GM18520 (cell line): Measurements from ENCODE around the gene FSHB.
"Not testable (repeated sequence)": the region's sequence is repeated elsewhere in the genome, so short reads cannot be mapped to it uniquely, and the experiment has no call there.

Experiments
- ATAC-seq: cut with Tn5 transposase; IDR thresholded peaks from one replicate; pipeline ENCODE4 v1.9.1; 2021; ENCODE audit not compliant: unreplicated experiment

Gene FSHB

DNA sequence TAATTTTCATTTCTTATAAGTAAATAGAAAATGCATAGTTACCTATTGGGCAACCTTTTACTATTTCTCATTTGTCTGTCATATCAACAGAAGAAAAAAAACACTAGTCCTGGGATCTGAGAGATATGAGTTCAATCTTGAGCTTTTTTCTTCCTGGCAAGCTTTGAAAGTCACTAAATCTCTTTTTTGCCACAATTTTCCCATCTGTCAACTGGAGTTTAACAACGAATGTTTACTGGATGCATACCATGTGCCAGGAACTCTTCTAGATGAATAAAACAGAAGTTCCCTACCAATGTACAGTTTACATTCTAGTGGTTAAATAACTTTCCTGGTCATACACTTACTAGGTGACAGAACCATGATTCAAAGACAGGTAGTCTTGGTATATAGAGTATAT lies 31.0 kb downstream of the FSHB start:
- no peak for ATAC-seq

GRCh38 chr11:30268638-30269037 lies 37.8 kb downstream of the FSHB start:
- not testable (repeated sequence) for ATAC-seq

DNA sequence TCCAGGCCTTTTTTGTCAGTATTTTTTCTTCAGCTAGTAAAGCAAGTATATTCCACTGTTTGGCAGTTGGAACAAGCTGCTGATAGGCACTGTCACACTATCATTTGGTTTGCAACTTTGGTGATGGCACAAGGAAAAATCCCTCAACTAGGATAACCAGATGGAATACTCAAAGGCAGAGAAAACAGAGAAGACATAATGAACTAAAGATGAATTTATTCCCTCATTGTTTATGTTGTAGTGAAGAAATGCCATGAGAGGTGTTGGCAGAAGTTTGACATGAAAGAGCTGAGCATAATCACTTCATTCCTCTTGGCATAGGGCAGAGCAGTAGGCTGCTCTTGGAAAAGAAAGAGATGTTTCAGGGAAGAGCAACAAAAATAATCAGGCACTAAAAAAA lies 39.9 kb downstream of the FSHB start:
- no peak for ATAC-seq

GRCh38 chr11:30277176-30277575 lies 46.4 kb downstream of the FSHB start:
- ATAC-seq = no peak

DNA sequence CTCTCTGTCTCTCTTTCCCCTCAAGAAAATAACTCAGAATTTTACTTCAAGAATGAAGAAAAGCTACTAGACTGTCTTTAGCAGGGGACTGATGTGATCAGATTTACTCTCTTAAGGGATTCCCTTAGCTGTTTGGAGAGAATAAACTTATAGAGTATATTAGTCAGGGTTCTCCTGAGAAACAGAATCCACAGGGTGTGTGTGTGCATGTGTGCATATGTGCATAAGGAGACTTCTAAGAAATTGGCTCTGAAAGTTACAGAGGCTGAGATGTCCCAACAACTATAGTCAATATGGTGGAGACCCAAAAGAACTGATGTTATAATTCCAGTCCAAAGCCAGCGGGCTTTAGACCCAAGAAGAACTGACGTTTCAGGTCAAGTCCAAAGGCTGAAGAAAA lies 49.0 kb downstream of the FSHB start:
- ATAC-seq = no peak

DNA sequence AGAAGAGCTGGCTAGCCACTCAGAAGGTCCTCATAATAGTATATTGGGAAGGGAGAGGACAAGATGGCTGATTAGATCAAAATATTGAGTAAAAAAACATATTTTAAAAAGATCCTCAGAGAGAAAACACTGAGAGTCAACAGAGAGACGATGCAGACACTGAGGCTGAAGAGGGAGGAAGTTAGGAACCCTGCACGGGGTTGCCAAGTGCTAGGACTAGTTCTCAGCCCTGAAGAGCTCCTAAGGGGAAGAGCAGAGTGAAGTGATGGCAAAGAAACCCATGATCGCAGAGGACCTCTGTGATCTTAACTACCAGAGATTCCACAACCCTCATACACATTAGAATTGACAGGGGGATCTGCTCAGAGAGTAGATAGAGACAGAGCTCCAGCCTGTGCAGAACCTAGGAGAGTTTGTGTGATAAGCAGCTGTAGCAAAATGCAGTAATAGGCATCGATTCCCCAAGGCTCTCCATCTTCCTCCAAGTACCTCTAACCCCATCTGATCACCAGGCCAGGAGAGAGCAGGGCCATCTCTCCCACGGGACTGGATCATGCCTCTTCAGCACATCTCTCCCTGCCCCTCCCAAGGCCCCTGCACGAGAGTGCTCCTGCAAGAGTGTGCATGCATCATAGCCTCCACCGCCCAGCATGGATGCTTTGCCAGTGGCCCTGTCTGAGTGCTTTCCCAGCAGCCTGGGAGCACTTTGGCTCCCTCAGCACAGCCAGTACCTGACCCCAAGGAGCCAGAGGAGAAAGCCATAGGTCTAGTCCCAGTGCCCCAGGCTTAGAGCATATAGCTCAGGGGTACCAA lies 50.9 kb downstream of the FSHB start:
- peak; percentile 13 for ATAC-seq

DNA sequence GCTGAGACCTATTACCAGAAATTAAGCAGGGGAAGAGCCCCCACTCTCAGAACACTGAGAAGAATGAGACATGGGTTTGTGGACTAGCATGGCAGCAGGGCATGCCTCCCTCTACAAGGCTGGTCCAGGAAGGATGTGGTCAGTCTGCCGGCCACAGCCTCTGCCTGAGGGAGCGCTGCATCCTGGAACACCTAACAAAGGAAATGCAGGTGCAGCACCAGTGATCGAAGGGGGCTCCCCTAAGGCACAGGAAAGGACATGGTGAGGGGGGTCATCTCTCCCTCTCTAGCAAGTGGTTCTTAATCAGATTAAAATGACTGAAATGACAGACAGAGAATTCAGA lies 51.4 kb downstream of the FSHB start:
- ATAC-seq = peak; percentile 82
